AG10803 (cell line): ENCODE data around the gene HTT.

Experiments used
- DNase-seq: peaks from one replicate; pipeline ENCODE4 v3.0.0; 2010; ENCODE audit warnings: low read depth
- H3K4me3 ChIP-seq: 2 replicates; pipeline ENCODE4 v1.5.1; 2011; ENCODE audit warnings: mild to moderate bottlenecking, low read length, control low read depth
- CTCF ChIP-seq: conservative IDR thresholded peaks from 2 replicates; pipeline ENCODE4 v1.5.1; 2011; ENCODE audit warnings: mild to moderate bottlenecking, low read length, control low read depth, inconsistent platforms

Gene HTT

GRCh38 chr4:3288571-3289094 lies 214.2 kb downstream of the HTT start:
- H3K4me3 ChIP-seq: no peak overlapping the region
- no peak for TF ChIP-seq CTCF
- DNase-seq: no peak

GRCh38 chr4:3290476-3290875 lies 216.0 kb downstream of the HTT start:
- TF ChIP-seq CTCF: no peak
- no peak overlapping the region for H3K4me3 ChIP-seq
- DNase-seq: no peak

GRCh38 chr4:3290889-3291321 lies 216.4 kb downstream of the HTT start:
- H3K4me3 ChIP-seq: no peak overlapping the region
- TF ChIP-seq CTCF: no peak
- no peak for DNase-seq

GRCh38 chr4:3291411-3291968 lies 217.0 kb downstream of the HTT start:
- TF ChIP-seq CTCF: no peak
- peak overlapping the region; percentile 84 for H3K4me3 ChIP-seq
- DNase-seq: no peak

GRCh38 chr4:3291969-3292570 lies 217.6 kb downstream of the HTT start:
- H3K4me3 ChIP-seq: peak overlapping the region; percentile 84
- peak; percentile 49 for DNase-seq
- TF ChIP-seq CTCF: no peak

GRCh38 chr4:3292571-3293400 lies 218.3 kb downstream of the HTT start, which contains the start of gene RGS12:
Gene RGS12, plus strand, starts transcription at chr4:3293021. Its CDS starts 23,150 bp downstream, at chr4:3316171.
- peak within 1 kb of the TSS; percentile 84 for H3K4me3 ChIP-seq
- DNase-seq: peak; percentile 93
- TF ChIP-seq CTCF: no peak
